ENCODE data around the gene SMARCC1.

The SMARCC1 gene

GRCh38 chr3:47622671-47623461 lies 158.8 kb downstream of the SMARCC1 start:
- DNase-seq, result no peak

- DNase-seq, result no peak
Measured at GRCh38 chr3:47617086-47618010, 164.3 kb downstream of the SMARCC1 start.

DNA sequence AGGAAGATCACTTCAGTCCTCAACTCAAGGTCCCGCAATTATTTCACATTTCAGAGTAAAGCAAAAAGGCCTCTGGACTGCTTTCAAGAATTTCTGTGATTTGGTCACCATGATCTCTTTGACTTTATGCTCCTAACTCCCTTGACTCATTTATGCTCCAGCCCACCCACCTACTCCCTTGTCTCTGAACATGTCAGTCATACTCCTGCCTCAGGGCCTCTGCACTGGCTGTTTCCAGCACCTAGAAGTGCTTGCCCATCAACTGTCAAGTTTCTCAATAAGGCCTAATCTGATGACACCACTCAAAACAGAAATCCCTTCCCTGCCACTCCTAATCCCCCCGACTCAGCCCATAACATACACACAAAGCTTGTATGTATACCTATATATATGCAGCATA lies 166.9 kb downstream of the SMARCC1 start:
- DNase-seq, result no peak

DNA sequence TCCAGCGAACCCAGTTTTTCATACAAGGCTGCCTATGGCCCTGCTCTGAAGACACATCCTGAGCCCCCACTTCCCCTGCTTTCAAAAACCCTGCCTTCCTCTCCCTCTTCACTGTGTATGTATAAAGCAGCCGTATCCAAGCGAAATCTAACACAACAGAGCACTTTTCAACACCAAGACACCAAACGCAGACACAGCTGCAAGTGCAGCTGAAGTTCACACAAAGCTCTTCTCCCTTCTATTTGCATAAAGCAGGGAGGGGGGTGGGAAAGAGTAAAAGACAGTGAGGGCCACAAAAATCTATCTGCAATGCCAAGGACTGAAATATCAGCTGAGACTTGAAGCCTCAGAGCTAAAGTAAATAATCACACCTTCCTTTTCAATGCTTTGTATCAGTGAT lies 168.0 kb downstream of the SMARCC1 start:
- DNase-seq, result no peak

DNA sequence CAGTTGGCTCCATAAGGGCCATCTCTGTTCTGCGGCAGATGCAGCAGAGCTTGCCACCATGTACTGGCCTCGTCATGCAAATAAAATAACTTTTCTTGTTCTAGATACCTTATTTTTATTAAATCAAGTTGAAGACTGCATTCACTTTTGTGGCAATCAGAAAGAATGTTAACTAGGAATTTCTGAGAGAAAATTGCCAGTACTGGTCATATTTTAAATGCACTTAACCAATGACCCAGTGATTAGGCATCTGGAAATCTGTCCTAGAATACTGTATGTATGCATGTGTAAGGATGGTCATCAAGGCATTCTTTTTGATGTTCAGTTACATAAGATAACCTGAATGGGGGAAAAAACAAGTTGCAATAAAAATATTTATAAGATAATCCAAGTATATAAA lies 168.8 kb downstream of the SMARCC1 start:
- no peak for DNase-seq

GRCh38 chr3:47612178-47612577 lies 169.5 kb downstream of the SMARCC1 start:
- DNase-seq, result no peak

DNA sequence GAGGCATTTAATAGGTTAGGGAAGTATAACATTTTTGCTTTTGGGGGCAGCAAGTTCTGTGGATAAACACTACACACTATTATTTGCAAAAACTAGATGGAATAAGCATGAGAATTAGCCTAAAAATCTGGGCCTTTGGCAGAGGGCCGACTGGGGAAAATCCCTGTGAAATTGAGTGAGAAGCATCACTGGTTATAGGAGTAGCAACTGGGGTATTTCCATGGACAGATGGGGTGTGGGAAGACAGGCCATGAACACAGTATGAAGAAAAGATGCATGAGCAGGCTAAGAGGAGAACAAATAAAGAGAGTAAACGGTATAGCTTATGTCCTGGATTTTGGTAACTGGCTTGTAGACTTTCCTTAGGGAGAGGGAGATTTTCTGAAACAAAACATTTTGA lies 170.1 kb downstream of the SMARCC1 start:
- no peak for DNase-seq

- DNase-seq, result no peak
Measured at GRCh38 chr3:47610583-47610982, 171.1 kb downstream of the SMARCC1 start.

- no peak for DNase-seq
Measured at GRCh38 chr3:47607335-47607734, 174.4 kb downstream of the SMARCC1 start.

- DNase-seq, result no peak
Measured at GRCh38 chr3:47606165-47606564, 175.5 kb downstream of the SMARCC1 start.

GRCh38 chr3:47605652-47606051 lies 176.0 kb downstream of the SMARCC1 start:
- DNase-seq, result no peak

DNA sequence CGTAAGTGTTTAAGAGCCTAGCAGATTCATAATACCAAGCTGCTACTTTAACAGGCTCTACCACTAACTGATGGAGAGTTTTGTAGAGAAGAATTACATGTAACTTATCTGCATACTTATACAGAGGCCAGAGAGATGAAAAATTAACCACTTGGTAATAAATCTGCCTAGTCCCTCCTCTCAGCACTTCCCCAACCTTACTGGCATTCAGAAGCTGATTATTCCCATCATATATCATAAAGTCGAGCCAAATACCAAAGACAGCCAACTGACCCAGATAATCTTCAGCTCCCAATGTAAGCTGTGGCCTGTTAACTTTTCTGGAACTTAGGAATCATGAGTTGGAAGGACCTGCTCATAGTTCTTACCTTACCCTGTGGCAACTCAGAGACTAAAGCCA lies 177.5 kb downstream of the SMARCC1 start:
- no peak for DNase-seq

DNA sequence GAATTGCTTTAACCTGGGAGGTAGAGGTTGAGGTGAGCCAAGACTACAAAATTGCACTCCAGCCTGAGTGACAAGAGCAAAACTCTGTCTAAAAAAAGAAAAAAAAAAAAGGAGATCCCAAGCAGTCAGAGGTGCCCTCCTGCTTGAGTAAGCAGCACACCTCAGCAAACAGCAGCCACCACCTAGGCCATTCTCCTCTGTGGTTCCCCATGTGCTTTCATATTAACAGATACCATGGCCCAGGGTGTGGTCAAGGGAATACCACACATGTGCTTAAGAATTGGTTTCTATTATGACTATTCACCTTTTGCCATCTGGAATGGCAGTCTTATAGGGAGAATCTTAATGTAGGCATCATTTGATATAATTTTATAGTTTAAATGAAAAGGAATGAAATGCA lies 178.4 kb downstream of the SMARCC1 start:
- DNase-seq, result no peak

DNA sequence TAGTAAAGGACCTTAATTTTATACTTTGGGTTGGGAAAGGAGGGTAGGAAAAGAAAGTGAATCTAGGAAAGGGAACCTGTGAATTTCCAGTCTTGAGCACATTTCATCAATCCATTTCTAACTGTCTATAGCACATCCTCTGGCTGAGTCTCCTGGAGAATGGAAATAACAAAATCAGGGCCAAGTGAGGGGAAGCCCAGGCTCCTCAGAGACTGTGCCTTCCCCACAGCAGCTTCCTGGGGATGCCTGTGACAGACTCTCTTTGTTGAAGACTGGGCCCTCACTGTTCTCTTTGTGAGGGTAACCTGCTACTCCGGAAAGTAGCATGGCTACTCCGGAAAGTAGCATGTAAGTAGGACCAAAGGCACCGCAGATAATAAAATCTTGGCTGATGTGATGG lies 180.4 kb downstream of the SMARCC1 start:
- DNase-seq, result no peak

DNA sequence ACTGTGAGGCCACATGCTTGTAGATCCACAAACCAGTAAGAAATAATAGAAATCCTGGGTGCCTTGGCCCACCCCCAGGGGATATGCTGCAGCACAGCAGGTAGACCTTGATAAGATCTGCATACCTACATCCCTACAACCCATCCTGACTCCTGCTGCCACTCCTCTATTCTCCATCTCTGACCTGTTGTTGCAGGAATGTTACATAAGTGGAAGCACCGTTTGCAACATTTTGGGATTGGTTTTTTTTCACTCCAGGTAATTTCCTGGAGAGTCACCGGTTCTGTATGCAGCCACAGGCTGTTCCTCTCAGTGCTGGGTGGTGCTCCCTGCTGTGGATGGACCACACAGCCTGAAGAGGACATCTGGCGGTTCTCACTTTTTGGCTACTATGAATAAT lies 186.9 kb downstream of the SMARCC1 start:
- no peak for DNase-seq

GRCh38 chr3:47592066-47592795 lies 189.5 kb downstream of the SMARCC1 start:
- no peak for DNase-seq

DNA sequence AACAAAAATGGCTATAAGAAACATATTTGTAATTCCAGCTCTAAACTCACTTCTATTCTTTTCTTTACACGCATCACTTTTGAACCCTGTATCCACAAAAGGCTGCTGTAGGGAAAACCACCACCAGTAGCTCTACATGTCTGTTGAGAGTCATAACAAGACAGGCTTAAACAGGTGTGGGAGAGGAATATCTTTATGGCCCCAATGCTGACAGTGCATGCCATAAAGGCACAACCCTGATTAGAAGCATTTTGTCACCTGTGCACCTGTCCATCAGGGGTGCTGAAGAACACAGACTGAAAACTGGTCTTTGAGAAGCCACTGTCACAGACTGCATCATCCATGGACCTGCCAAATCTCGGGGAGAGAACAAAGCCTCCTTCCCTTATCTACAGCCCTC lies 191.5 kb downstream of the SMARCC1 start:
- no peak for DNase-seq

DNA sequence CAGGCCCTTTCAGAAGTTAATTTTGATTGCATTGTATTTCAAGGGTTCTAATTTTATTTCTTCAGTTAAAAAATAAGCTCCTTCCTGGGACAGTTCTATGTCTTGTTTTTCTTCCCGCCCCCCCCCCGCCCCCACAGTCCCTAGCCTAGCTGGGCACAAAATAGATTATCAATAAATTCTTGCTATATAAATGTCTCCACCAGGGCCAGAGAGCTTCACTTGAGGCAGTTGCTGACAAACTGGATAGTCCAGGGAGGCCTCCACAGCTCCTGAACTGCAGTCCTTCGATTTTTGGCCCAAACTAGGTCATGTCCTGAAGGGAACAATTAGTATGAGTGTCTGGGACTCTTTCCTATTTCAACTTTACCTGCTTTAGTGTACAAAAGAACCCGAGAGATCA lies 193.1 kb downstream of the SMARCC1 start:
- no peak for DNase-seq

GRCh38 chr3:47588053-47588452 lies 193.6 kb downstream of the SMARCC1 start:
- DNase-seq, result no peak

GRCh38 chr3:47586746-47587145 lies 194.9 kb downstream of the SMARCC1 start:
- DNase-seq, result no peak

DNA sequence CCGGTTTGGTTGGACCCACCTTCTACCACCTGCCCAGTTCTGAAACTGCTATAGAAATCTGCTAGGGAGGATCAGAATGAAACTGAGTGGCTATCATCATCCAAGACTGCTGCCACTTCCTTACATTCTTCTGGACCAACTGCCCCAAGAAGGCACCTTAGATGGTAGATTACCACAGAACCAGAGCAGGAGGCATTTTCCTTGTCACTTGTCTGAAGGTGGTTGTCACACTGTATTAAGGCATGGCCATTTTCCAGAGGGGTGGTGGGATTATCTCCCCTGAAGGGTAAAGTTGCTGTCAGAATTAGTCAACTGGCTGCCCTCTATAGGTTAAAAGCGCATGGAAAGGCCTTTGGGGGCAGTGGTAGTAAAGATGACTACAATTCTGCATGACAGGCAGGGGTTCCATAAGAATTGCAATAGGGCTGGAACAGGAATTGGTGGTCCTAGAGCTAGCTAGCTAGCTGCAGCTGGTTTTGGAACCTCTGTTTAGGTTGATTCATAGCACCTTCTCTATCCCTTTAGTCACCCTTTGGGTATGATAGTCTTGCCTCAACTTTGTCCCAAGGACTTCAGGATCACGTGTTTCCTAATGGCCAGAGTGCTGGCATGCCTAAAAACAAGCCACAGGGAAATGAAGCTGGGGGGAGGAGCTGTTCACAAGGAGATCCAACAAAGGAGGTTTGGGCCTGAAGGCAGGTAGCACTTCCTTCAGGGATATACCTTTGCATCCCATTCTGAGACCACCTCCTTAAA lies 198.2 kb downstream of the SMARCC1 start:
- DNase-seq, result no peak

DNA sequence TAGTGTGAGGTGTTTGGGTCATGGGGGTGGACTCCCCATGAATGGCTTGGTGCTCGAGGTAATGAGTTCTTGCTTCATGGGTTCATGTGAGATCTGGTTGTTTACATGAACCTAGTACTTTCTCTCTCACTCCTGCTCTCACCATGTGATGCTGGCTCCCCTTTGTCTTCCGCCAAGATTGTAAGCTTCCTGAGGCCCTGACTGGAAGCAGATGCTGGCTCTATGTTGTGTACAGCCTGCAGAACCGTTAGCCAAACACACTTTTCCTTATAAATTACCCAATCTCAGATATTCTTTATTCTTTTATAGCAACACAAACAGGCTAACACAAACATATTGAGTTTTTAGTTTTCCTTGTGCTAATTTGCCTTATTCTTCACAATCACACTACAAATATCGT lies 199.9 kb downstream of the SMARCC1 start:
- DNase-seq, result no peak

DNA sequence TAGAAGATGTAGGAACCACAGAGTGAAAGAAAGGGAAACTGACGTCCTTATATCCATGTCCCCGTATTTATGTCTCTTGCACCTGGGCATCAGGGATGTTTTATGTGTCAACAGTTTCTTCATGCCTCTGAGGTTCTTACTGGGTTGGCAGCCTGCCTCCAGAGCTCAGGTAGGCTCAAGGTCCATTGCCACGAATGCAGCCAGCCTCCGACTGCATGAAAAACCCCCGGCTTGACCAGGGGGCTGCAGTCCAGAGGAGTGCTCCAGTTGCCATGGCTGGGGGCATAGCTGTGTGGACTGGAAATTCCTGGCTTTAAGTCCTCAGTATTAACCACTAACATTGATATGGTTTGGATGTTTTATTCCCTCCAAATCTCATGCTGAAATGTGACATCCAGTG lies 200.3 kb downstream of the SMARCC1 start:
- no peak for DNase-seq

Data from activated CD8-positive, alpha-beta memory T cell treated with anti-CD3 and anti-CD28 coated beads, Interleukin-2, amount 50 U/mL, for 48 hours (primary cell).